D721Med (cell line): ENCODE data around the gene SETDB1.

Source experiments
- DNase-seq: peaks from one replicate; pipeline ENCODE4 v3.0.0; 2011; ENCODE audit warnings: low spot score; ENCODE audit not compliant: insufficient read length
- FAIRE-seq: peaks from 2 replicates; lab custom pipeline; 2011; peaks lifted over from hg19 to GRCh38; lab: Jason Lieb, UNC
- TF ChIP-seq, protein P1 (sequence below): IDR thresholded peaks from 2 replicates; pipeline ENCODE4 v1.5.1; 2012; ENCODE audit warnings: mild to moderate bottlenecking, control low read depth; ENCODE audit not compliant: insufficient read depth; ENCODE audit errors: missing control alignments

The SETDB1 gene

GRCh38 chr1:150976879-150977694 is 50.9 kb downstream of the SETDB1 start:
- DNase-seq (no peak), FAIRE-seq (no peak)

DNA sequence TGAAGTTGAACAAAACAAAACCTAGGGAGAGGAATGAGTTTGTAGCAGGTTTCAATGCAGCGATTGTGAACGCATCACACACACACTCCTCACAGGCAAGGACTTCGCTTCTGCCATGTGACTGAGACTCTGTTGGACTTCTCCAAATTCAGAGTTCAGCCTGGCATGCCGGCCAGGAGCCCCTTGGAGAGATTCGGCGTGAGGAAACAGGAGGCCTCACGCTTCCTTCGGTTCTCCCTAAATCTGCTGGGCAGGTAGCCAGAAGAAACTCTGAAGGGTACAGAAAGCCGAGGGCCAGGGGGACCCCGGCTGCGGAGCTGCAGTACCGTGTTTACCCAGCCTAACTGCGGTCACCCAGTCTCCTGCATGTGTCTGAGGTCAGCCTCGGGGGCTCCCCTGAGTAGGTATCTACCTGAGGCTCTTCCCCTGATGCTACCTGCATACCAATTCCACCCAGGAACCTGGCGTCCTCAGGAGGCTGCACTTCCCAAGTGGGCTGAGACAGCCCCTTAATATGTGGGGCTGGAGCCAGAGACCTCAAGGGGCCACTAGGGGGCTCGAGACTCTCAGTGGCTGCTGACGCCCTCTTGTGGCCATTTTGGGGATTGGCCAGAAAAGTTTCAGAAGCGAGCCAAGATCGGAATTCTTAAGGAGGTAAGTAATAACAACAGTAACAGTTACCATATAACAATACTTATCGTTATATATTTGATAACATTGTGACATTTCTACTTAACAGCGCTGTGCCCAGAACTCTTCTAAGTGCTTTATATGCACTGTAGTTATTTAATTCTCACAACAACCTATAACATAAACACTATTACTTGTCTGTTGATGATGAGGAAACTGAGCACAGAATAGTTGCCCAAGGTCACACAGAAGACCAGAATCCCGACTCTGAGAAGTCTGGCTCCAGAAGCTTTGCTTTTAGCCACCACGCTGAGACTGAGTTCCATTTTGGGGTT is 53.2 kb downstream of the SETDB1 start:
- FAIRE-seq = peak; percentile 38
- DNase-seq = peak; percentile 99
- TF ChIP-seq, protein P1, sequence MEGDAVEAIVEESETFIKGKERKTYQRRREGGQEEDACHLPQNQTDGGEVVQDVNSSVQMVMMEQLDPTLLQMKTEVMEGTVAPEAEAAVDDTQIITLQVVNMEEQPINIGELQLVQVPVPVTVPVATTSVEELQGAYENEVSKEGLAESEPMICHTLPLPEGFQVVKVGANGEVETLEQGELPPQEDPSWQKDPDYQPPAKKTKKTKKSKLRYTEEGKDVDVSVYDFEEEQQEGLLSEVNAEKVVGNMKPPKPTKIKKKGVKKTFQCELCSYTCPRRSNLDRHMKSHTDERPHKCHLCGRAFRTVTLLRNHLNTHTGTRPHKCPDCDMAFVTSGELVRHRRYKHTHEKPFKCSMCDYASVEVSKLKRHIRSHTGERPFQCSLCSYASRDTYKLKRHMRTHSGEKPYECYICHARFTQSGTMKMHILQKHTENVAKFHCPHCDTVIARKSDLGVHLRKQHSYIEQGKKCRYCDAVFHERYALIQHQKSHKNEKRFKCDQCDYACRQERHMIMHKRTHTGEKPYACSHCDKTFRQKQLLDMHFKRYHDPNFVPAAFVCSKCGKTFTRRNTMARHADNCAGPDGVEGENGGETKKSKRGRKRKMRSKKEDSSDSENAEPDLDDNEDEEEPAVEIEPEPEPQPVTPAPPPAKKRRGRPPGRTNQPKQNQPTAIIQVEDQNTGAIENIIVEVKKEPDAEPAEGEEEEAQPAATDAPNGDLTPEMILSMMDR = peak; percentile 100

More at GRCh38 chr1:150976879-150977694, 50.9 kb downstream of the SETDB1 start:
- TF ChIP-seq, protein P1 = no peak

DNA sequence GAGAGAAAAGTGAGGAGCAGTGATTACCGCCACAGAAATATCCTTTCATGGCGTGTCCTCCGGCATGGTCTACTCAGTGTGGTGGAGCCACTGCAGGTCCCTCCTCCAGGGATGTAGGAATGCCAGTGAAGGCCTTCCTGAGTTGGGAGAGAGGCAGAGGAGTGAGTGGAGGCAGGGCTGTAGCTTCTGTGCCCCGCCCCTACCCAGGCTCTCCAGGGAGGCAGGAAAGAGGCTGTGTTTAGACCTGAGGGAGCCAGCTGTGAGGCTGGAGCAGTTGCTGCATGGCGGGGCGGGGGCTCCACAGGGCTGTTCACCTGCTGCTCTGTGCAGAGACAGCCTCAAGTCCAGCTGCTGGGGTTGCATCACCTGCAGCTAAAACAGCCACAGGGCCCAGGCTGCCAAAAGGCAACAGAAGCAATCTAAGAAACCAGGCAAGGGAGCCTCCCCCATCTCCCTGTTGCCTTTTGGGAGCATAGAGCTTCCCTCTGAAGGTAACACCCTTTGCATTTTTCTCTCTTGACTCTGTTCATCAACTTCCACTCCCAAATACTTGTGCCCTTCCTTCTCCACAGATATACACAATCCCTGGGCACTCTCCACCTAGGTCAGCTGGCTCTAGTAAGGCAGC is 55.1 kb downstream of the SETDB1 start:
- FAIRE-seq = no peak
- TF ChIP-seq, protein P1 = no peak
- no peak for DNase-seq

DNA sequence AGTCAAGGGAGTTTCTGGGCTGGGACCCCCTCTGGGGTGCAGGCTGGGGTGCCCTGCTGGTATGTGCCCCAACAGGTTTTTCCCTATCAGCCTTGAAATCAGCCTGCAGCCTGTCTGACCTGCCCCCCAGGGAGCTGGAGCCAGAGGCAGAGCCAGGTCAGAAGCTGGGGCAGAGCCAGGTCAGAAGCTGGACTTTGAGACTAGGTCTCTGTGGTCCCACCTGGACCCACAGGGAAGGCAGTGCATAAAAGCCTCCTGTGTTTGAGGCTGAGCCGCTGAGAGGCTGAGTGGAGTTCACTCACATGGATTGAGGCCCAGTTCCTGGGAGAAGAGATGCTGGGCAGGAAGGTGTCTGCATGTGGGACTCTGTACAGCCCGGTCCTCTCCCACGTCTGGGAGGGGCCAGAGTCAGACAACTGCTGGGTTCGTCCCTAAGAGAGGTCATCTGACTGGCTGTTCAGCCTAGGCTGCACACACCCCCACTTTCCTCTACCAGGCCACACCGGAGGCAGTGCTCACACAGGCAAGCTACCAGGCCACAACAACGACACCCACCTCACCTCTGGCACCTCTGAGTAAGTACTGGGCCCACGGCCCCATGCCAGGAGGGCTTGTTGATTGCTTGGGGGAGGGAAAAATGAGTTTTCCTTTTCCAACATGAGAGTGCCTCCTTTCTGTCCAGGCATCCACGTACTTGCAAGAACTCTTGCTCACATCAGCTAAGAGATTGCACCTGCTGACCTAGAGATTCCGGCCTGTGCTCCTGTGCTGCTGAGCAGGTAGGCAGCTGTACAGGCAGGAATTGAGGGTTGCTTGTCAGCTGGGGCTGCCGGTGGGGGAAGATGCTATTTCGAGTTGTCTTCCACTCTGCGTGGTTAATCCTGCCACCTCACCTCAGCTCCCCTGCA is 55.9 kb downstream of the SETDB1 start, which contains the start of gene ANXA9:
TSS of gene ANXA9 (plus strand) at position 488 of the 908 bp plus-strand sequence. CDS start 814 bp downstream, outside the sequence.
- DNase-seq (no peak), FAIRE-seq (no peak)
- TF ChIP-seq, protein P1 = no peak

- FAIRE-seq = no peak
- TF ChIP-seq, protein P1 = no peak
- DNase-seq = no peak
Measured at GRCh38 chr1:150985179-150985825, 59.1 kb downstream of the SETDB1 start.
